Measurements from ENCODE around the gene RASAL2.
"Not testable (repeated sequence)": the region's sequence is repeated elsewhere in the genome, so short reads cannot be mapped to it uniquely, and the experiment has no call there.

The RASAL2 gene

GRCh38 chr1:178120520-178121052 lies 26.7 kb downstream of the RASAL2 start:
- DNase-seq, result not testable (repeated sequence)

DNA sequence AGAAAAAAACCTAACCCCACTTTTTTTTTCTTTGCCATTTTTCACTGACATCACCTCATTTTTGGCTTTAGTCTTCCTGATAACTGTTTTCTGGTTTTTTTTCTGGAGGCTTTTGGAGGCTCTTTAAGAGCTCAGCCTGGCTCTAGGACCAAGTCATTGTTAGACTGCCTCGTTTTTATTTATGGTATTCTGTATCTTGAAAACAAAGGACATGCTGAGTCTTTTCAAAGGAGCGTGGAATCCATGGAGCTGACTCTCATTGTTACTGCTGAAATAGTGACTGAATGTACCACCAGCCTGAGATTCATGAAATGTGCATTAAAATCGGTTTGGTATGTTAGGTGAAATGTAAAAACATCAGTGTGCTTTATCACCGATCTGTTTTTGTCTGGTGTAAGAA lies 28.0 kb downstream of the RASAL2 start:
- DNase-seq, result no peak

DNA sequence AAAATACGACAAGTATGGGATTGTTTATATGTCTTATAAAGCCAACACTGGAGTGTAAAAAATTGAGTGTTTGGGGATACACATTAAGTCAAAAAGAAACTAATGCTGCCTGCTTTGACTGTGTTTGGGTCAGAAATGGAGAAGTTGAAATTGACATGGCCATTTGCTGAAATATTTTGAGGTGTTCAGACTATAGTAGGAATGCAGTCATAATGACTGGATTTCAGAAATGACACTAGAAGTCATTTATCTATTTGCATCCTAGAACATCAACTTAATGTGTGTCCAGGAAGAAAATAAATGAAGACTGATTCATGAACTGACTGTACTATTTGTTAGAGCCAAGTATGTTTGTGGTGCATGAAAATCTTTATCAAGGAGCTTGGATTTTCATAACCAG lies 28.4 kb downstream of the RASAL2 start:
- no peak for DNase-seq

DNA sequence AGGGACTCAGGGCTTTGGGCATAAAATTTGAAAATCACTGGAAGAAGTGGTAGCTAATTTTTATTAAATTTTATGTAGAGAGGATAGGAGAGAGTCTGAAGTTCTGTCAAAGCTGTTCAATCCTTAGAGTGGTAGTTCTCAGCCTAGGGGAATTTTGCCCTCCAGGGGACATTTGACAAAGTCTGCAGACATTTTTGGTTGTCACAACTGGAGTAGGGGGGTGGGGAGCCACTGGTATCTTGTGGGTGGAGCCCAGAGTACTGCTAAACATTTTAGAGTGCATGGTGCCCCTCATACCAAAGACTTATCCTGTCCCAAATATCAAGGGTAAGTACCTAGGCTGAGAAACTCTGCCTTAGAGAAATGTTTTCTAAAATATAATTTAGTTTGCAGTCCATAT lies 30.2 kb downstream of the RASAL2 start:
- DNase-seq, result no peak

- no peak for DNase-seq
These were observed 32.4 kb downstream of the RASAL2 start for GRCh38 chr1:178126261-178126660.

- DNase-seq, result no peak
These were observed 32.9 kb downstream of the RASAL2 start for GRCh38 chr1:178126741-178127185.

DNA sequence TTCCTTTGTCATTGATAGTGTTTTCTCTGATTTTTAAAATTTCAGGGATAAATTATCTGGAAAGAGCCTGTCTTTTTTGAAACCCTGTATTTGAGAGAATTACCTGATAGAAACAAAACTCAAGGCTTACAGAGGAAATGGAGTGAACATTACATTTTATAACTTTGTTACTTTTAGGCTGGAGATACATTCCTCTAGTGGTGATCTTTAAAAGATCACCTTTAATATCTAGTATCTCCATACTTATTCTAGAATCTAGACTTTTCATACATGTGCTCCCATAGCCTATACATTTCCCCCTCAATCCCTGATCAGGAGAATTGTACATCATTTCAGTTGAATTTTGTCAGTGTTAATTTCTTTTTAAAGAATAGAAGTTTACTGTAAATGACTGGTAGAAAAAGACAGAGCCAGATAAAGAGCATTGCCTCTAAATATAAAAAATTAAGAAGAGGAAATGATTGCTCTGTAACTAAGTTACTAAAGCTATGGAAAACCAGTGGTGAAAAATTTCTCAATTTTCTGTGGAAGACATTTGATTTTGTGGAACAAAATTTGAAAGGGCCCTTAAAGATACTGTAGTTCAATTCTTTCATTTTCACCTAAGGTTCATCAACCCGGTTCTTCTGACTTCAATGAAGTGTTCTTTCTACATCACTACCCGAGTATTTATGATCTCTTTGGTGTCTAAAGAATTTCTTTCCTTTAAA lies 33.7 kb downstream of the RASAL2 start:
- DNase-seq, result no peak

- no peak for DNase-seq
These were observed 39.5 kb downstream of the RASAL2 start for GRCh38 chr1:178133239-178133989.

DNA sequence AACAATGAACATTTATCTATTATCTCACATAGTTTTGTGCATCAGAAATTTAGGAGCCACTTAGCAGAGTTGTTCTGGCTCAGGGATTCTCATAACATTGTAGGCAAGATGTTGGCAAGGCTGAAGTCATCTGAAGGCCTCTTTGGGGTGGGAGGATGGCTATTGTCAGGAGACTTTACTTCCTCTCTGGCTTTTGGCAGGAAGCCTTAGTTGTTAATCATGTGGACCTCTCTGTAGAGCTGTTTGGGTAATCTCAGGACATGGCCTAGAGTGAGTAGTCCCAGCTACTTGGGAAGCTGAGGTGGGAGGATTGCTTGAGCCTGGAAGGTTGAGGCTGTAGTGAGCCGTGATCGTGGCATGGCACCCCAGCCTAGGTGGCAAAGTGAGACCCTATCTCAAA lies 40.2 kb downstream of the RASAL2 start:
- no peak for DNase-seq

GRCh38 chr1:178137238-178137637 lies 43.3 kb downstream of the RASAL2 start:
- DNase-seq, result no peak

DNA sequence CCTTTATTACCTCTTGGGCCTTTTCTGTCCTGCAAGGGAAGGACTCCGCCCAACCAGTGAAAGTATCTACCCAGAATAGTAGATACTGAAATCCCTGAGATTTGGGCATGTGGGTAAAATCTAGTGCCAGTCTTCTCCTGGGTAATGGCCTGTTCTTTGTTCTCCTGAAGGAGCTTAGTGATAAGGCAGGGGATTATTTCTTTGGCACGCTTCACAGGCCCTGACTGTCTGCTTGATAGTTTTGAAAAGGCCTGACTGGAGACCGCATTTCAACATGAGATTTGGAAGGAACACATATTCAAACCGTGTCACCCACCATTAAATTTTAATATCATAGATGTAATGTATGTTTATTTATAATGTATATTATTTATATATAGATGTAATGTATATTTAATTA lies 48.9 kb downstream of the RASAL2 start:
- no peak for DNase-seq

GRCh38 chr1:178143730-178144690 lies 50.1 kb downstream of the RASAL2 start:
- DNase-seq, result no peak

DNA sequence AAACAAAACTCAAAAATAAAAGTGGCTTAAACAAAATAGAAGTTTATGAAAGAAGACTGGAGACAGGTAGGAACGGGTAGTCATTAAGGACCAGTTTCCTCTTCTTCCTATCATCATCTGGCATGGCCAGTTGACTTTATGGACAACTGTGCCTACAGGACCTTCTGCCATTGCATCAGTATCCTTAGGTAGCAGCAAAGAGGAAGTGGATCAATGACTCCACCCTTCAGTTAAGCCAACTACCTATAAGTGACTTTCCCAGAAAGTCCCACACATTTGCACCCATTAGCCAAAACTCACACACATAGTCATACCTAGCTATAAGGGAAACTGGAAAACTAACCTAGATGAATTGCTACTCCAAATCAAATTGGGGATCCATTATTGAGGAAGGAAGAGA lies 51.7 kb downstream of the RASAL2 start:
- DNase-seq, result no peak

GRCh38 chr1:178146436-178146835 lies 52.5 kb downstream of the RASAL2 start:
- DNase-seq, result no peak

GRCh38 chr1:178150610-178151009 lies 56.7 kb downstream of the RASAL2 start:
- DNase-seq, result no peak

- DNase-seq, result no peak
These were observed 57.9 kb downstream of the RASAL2 start for GRCh38 chr1:178151831-178152230.

DNA sequence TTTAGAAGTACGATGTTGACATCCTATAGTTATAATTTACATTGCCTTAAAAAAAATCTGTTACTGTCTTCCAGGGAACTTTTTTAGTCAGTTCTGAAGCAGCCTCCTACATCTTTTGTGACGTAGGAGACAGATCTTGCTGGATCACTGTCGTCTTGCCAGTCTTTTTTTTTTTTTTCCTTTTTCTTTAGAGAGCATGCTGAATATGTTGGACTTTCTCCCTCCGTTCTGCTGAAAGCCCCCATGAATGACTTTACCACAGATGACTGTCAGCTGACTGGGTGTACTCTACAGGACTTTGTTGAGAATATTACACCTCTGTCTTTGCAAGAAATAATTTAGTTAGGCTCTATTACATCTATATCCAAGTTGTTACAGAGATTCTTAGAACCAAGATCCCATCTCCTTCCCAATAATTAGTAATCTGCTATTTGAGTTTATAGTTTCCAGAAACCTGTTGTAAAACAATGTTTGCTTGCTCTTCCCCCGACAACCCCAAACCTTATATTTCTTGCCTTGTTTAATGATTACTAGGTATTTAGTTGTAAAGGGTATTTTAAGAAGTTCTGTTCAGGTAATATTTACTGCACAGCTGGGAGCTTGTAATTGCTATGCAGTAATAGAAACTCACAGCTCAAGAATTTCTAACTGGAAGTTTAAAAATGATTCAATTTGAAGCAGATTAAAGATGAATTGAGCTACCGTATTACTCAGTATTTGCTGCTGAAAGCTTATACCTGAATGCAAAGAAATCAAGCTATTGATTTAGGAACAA lies 61.8 kb downstream of the RASAL2 start:
- DNase-seq, result no peak

- DNase-seq, result no peak
These were observed 67.0 kb downstream of the RASAL2 start for GRCh38 chr1:178160736-178161475.

- no peak for DNase-seq
These were observed 67.6 kb downstream of the RASAL2 start for GRCh38 chr1:178161516-178161915.

GRCh38 chr1:178165196-178165595 lies 71.3 kb downstream of the RASAL2 start:
- no peak for DNase-seq

DNA sequence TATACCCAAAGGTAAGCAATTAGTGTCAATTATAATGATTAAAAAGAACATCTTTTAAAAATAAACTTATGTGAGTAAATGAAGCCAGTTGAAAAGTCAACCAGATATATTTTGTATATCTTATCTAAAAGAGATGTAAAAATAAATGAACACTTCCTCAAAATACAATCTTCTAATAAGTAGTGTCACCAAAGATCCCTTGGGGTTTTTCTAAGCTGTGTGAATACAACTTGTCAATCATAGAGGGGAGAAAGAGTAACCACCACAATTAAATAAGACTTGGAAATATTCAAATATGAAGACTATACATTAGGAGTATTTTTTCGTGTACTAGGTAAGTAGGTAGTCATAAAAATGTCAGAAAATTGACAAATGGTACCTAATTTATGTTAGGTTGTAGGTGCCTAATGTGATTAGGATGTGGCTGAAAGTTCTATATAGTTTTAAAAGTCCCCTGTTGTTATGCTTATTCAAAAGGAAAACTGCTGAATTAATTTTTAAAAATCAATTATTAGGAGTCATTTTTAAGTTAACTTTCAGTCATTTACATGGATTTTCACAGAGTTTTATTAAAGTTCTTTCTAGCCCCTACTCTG lies 72.6 kb downstream of the RASAL2 start:
- DNase-seq, result no peak
